ENCODE results near the gene GLTP. TPM values are rescaled to one million over a fixed set of nuclear protein-coding genes. Genes with fewer than 3 reads are reported as not detected.
A peak's percentile ranks its signal among the peaks of the same experiment; 100 is the strongest.

Gene GLTP
- total RNA-seq, 1 experiment from 2014 or later, result 27.7 TPM

DNA sequence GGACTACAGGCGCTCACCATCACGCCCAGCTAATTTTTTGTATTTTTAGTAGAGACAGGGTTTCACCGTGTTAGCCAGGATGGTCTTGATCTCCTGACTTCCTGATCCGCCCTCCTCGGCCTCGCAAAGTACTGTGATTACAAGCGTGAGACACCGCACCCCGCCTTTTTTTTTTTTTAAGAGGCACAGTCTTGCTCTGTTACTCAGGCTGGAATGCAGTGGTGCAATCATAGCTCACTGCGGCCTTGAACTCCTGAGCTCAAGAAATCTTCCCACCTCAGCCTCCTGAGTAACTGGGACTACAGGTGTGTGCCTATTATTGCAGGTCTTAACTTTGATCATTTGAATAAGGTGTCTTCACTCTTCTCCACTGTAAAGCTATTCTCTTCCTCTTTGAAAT is 5.3 kb upstream of the GLTP start:
- TF ChIP-seq, protein P1, sequence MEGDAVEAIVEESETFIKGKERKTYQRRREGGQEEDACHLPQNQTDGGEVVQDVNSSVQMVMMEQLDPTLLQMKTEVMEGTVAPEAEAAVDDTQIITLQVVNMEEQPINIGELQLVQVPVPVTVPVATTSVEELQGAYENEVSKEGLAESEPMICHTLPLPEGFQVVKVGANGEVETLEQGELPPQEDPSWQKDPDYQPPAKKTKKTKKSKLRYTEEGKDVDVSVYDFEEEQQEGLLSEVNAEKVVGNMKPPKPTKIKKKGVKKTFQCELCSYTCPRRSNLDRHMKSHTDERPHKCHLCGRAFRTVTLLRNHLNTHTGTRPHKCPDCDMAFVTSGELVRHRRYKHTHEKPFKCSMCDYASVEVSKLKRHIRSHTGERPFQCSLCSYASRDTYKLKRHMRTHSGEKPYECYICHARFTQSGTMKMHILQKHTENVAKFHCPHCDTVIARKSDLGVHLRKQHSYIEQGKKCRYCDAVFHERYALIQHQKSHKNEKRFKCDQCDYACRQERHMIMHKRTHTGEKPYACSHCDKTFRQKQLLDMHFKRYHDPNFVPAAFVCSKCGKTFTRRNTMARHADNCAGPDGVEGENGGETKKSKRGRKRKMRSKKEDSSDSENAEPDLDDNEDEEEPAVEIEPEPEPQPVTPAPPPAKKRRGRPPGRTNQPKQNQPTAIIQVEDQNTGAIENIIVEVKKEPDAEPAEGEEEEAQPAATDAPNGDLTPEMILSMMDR (IDR thresholded peaks at IDR 0.05; ENCODE audit: unreplicated experiment), result no peak
- H3K27me3 Mint-ChIP-seq (ENCODE audit: unreplicated experiment), result peaks cover 20% of the 10 kb centered on the region
- H3K36me3 Mint-ChIP-seq (ENCODE audit: insufficient read depth, unreplicated experiment), result peaks cover 8% of the 10 kb centered on the region
- CTCF ChIA-PET, result interaction anchor here (0.6 to 0.7 kb wide), 2 partner anchors 56 to 128 kb away, joined by 3 to 4 read pairs; no protein-coding TSS in a partner anchor
- H3K4me3 Mint-ChIP-seq (ENCODE audit: low read depth, unreplicated experiment), result no peak overlapping the region
- H3K4me1 Mint-ChIP-seq (ENCODE audit: low read depth, unreplicated experiment), result peaks cover 10% of the 10 kb centered on the region
- no peak overlapping the region for H3K27ac Mint-ChIP-seq (ENCODE audit: unreplicated experiment)
- BruUV-seq (replicated peaks), result no TSS peak
- intact Hi-C loops (cut with micrococcal nuclease; ENCODE audit: unreplicated experiment), result no loop called here
- no peak for DNase-seq
- H3K9me3 Mint-ChIP-seq (ENCODE audit: low read depth, unreplicated experiment), result no peaks in the 10 kb centered on the region

DNA sequence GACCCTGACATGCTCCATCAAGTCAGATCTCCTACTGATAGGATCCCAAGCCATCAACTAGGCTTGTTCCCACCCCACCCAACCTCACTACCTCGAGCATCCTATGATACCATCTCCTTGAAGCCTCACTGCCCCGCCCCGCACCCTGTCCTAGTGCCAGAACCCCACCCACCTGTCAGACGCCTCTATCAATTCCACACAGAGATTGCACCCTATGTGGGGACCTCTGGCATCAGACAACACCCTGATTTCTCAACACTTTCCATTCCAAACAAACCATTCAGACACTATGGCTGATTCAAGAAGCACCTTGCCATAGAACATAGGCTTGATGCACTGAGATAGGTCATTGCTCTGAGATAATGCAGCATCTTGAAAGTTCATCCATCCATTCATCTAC is 3.1 kb upstream of the GLTP start:
- DNase-seq, result no peak
- no peak overlapping the region for H3K4me3 Mint-ChIP-seq (ENCODE audit: low read depth, unreplicated experiment)

DNA sequence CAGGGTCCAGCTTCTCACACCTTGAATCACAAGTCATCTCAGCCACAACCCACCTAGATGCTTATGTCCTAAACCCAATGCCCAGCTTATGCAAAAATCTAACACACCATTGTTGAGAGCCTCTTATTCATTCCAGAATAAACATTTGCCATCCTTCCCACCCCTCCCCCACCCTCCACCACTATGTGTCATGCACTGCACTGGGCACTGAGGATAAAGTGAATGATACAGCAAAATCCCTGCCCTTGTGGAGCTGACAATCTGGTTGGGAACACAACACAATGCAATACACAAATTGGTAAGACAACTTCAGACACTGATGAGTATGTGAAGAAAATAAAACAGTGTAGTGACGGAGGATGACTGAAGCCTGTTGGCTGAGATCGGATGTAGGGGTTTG is 1.4 kb upstream of the GLTP start:
- intact Hi-C loops (cut with micrococcal nuclease; ENCODE audit: unreplicated experiment), result loop anchor here (2.0 kb wide), 1 partner anchor 77 kb away; no protein-coding TSS in a partner anchor
- CTCF ChIA-PET, result interaction anchor here (0.7 kb wide), 1 partner anchor 36 kb away, joined by 3 read pairs; no protein-coding TSS in a partner anchor
- no peak overlapping the region for H3K4me3 Mint-ChIP-seq (ENCODE audit: low read depth, unreplicated experiment)
- H3K36me3 Mint-ChIP-seq (ENCODE audit: insufficient read depth, unreplicated experiment), result peaks cover 24% of the 10 kb centered on the region
- H3K9me3 Mint-ChIP-seq (ENCODE audit: low read depth, unreplicated experiment), result no peaks in the 10 kb centered on the region
- BruUV-seq (replicated peaks), result no TSS peak
- TF ChIP-seq, protein P1 (IDR thresholded peaks at IDR 0.05; ENCODE audit: unreplicated experiment), result no peak
- H3K27me3 Mint-ChIP-seq (ENCODE audit: unreplicated experiment), result peaks cover 20% of the 10 kb centered on the region
- H3K27ac Mint-ChIP-seq (ENCODE audit: unreplicated experiment), result no peak overlapping the region
- H3K4me1 Mint-ChIP-seq (ENCODE audit: low read depth, unreplicated experiment), result peaks cover 11% of the 10 kb centered on the region
- no peak for DNase-seq

More for the DNA sequence above, 3.1 kb upstream of the GLTP start:
- TF ChIP-seq, protein P1 (IDR thresholded peaks at IDR 0.05; ENCODE audit: unreplicated experiment), result no peak
- CTCF ChIA-PET, result no interaction called here
- peaks cover 24% of the 10 kb centered on the region for H3K36me3 Mint-ChIP-seq (ENCODE audit: insufficient read depth, unreplicated experiment)
- peaks cover 11% of the 10 kb centered on the region for H3K4me1 Mint-ChIP-seq (ENCODE audit: low read depth, unreplicated experiment)
- intact Hi-C loops (cut with micrococcal nuclease; ENCODE audit: unreplicated experiment), result no loop called here
- H3K27ac Mint-ChIP-seq (ENCODE audit: unreplicated experiment), result no peak overlapping the region
- no peaks in the 10 kb centered on the region for H3K9me3 Mint-ChIP-seq (ENCODE audit: low read depth, unreplicated experiment)
- peaks cover 20% of the 10 kb centered on the region for H3K27me3 Mint-ChIP-seq (ENCODE audit: unreplicated experiment)
- no TSS peak for BruUV-seq (replicated peaks)

DNA sequence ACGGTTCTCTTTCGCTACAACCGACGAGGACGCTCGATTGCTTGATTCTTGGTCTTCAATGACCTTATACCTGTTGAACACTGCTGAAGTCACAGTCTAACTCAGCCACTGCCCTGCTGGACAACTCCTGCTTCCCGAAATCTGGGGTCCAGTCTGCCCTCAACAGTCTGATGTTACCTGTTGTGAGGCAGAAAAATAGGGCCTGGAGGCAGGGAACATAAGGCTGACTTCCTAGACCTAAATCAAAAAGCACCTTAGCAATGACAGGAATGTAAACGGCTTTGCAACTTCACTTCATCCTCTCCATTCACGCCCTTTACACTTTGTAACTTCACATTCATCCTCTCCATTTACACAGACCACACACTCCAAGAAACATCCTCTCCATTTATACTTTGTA is 597 bp upstream of the GLTP start:
- BruUV-seq (replicated peaks), result no TSS peak
- DNase-seq, result no peak
- peaks cover 13% of the 10 kb centered on the region for H3K4me1 Mint-ChIP-seq (ENCODE audit: low read depth, unreplicated experiment)

More for the DNA sequence above, 597 bp upstream of the GLTP start:
- TF ChIP-seq, protein P1 (IDR thresholded peaks at IDR 0.05; ENCODE audit: unreplicated experiment), result no peak
- Mint-ChIP-seq H3K4me3 (ENCODE audit: low read depth, unreplicated experiment) (peak overlapping the region; percentile 85), H3K9me3 (ENCODE audit: low read depth, unreplicated experiment) (no peaks in the 10 kb centered on the region), H3K27ac (ENCODE audit: unreplicated experiment) (peak overlapping the region; percentile 55), H3K36me3 (ENCODE audit: insufficient read depth, unreplicated experiment) (peaks cover 24% of the 10 kb centered on the region), H3K27me3 (ENCODE audit: unreplicated experiment) (peaks cover 20% of the 10 kb centered on the region)
- intact Hi-C loops (cut with micrococcal nuclease; ENCODE audit: unreplicated experiment), result loop anchor here (2.0 kb wide), 1 partner anchor 76 kb away; no protein-coding TSS in a partner anchor
- CTCF ChIA-PET, result no interaction called here

All from Calu3 (cell line).